Neural cell (in vitro differentiated cells): Measurements from ENCODE around the gene FN1. TPM values are rescaled to one million over a fixed set of nuclear protein-coding genes. Genes with fewer than 3 reads are reported as not detected.
A peak's percentile ranks its signal among the peaks of the same experiment; 100 is the strongest.

ENCODE experiments used
- H2AFZ ChIP-seq: fragments of 200-600, 300-800 bp; sonication (generic), shearing (Covaris generic); 2 replicates; pipeline ENCODE4 v1.6.0; 2014; ENCODE audit warnings: low read depth, mild to moderate bottlenecking, antibody characterized with exemption, low read length, moderate library complexity
- H3F3A ChIP-seq: fragments of 200-600 bp; shearing (Covaris generic); 2 replicates; pipeline ENCODE4 v1.6.1; 2016; ENCODE audit warnings: mild to moderate bottlenecking, moderate library complexity, mixed read lengths, antibody characterized with exemption, low read length; ENCODE audit not compliant: insufficient read depth, poor library complexity, severe bottlenecking
- H3K27ac ChIP-seq: fragments of 200-600, 300-800 bp; sonication (generic), shearing (Covaris generic); 2 replicates; pipeline ENCODE4 v1.5.1; 2014; ENCODE audit warnings: mild to moderate bottlenecking, low read length, moderate library complexity
- H3K27me3 ChIP-seq: fragments of 300-800, 200-600 bp; sonication (generic), shearing (Covaris generic); 2 replicates; pipeline ENCODE4 v1.6.0; 2014; ENCODE audit warnings: mild to moderate bottlenecking, low read depth, low read length, moderate library complexity; ENCODE audit not compliant: insufficient read depth
- H3K36me3 ChIP-seq: fragments of 300-800, 200-600 bp; sonication (generic), shearing (Covaris generic); 2 replicates; pipeline ENCODE4 v1.5.1; 2014; ENCODE audit warnings: mild to moderate bottlenecking, antibody characterized with exemption, low read length, moderate library complexity; ENCODE audit not compliant: insufficient read depth
- H3K4me2 ChIP-seq: fragments of 300-800, 200-600 bp; sonication (generic), shearing (Covaris generic); 2 replicates; pipeline ENCODE4 v1.6.0; 2014; ENCODE audit warnings: mild to moderate bottlenecking, low read length
- H3K4me3 ChIP-seq: fragments of 300-800, 200-600 bp; sonication (generic), shearing (Covaris generic); 2 replicates; pipeline ENCODE4 v1.5.1; 2014; ENCODE audit warnings: mild to moderate bottlenecking, low read length, moderate library complexity
- H3K79me2 ChIP-seq: fragments of 200-600 bp; shearing (Covaris generic); replicated peaks from 2 replicates; pipeline ENCODE4 v1.6.0; 2014; ENCODE audit warnings: mild to moderate bottlenecking, low read length, moderate library complexity; ENCODE audit not compliant: insufficient read depth
- H3K9ac ChIP-seq: fragments of 300-800, 200-600 bp; sonication (generic), shearing (Covaris generic); 2 replicates; pipeline ENCODE4 v1.6.1; 2016; ENCODE audit warnings: mild to moderate bottlenecking, low read length, mixed read lengths
- H3K9me2 ChIP-seq: fragments of 200-600 bp; shearing (Covaris generic); 2 replicates; pipeline ENCODE4 v1.6.1; 2016; ENCODE audit warnings: mild to moderate bottlenecking, low read length, mixed read lengths; ENCODE audit not compliant: insufficient read depth
- H3K9me3 ChIP-seq: fragments of 200-600, 300-800 bp; sonication (generic), shearing (Covaris generic); 2 replicates; pipeline ENCODE4 v1.6.1; 2016; ENCODE audit warnings: mild to moderate bottlenecking, mixed run types, low read length, moderate library complexity, mixed read lengths
- H4K20me1 ChIP-seq: fragments of 200-600 bp; shearing (Covaris generic); 2 replicates; pipeline ENCODE4 v1.6.1; 2016; ENCODE audit warnings: mild to moderate bottlenecking, mixed run types; ENCODE audit not compliant: insufficient read depth
- EP300 ChIP-seq: fragments of 450-650 bp; conservative IDR thresholded peaks from 2 replicates; pipeline ENCODE4 v1.6.1; 2014; ENCODE audit warnings: antibody characterized with exemption, mild to moderate bottlenecking, moderate library complexity; ENCODE audit not compliant: poor library complexity, severe bottlenecking
- EZH2 ChIP-seq: fragments of 200-600, 300-800 bp; shearing (Covaris generic), sonication (generic); IDR thresholded peaks from 2 replicates; pipeline ENCODE4 v1.6.1; 2014; ENCODE audit warnings: antibody characterized with exemption, low read length, borderline replicate concordance, mild to moderate bottlenecking; ENCODE audit not compliant: insufficient read depth, poor library complexity, severe bottlenecking
- MXI1 ChIP-seq: fragments of 450-650 bp; conservative IDR thresholded peaks from 2 replicates; pipeline ENCODE4 v1.6.1; 2014; ENCODE audit warnings: antibody characterized with exemption, mild to moderate bottlenecking; ENCODE audit not compliant: poor library complexity, severe bottlenecking
- POLR2AphosphoS5 ChIP-seq: IDR thresholded peaks from 2 replicates; pipeline ENCODE4 v1.6.1; 2012
- RAD21 ChIP-seq: fragments of 450-650 bp; conservative IDR thresholded peaks from 2 replicates; pipeline ENCODE4 v1.6.1; 2014; ENCODE audit warnings: antibody characterized with exemption, mild to moderate bottlenecking, moderate library complexity
- SMC3 ChIP-seq: fragments of 450-650 bp; conservative IDR thresholded peaks from 2 replicates; pipeline ENCODE4 v1.6.1; 2014; ENCODE audit warnings: antibody characterized with exemption, mild to moderate bottlenecking, moderate library complexity; ENCODE audit not compliant: poor library complexity
- TAF1 ChIP-seq: IDR thresholded peaks from 2 replicates; pipeline ENCODE4 v1.6.1; 2012; ENCODE audit warnings: low read depth
- polyA plus RNA-seq: library from polyadenylated mRNA; depleted of rRNA; stranded (reverse); fragments of >200 nt; gene quantifications from 2 replicates; pipeline ENCODE4 v1.2.3, GENCODE V29; 2014
- TF ChIP-seq, protein P1 (sequence below): IDR thresholded peaks from 2 replicates; pipeline ENCODE4 v1.6.1; 2012; ENCODE audit warnings: borderline replicate concordance
- TF ChIP-seq, protein P2 (sequence below): fragments of 450-650 bp; IDR thresholded peaks from 2 replicates; pipeline ENCODE4 v1.5.1; 2014; ENCODE audit warnings: antibody characterized with exemption, mild to moderate bottlenecking, moderate library complexity; ENCODE audit not compliant: poor library complexity, severe bottlenecking

The FN1 gene
- polyA plus RNA-seq, 1 donor from 2014 or later: 0.93 TPM

DNA sequence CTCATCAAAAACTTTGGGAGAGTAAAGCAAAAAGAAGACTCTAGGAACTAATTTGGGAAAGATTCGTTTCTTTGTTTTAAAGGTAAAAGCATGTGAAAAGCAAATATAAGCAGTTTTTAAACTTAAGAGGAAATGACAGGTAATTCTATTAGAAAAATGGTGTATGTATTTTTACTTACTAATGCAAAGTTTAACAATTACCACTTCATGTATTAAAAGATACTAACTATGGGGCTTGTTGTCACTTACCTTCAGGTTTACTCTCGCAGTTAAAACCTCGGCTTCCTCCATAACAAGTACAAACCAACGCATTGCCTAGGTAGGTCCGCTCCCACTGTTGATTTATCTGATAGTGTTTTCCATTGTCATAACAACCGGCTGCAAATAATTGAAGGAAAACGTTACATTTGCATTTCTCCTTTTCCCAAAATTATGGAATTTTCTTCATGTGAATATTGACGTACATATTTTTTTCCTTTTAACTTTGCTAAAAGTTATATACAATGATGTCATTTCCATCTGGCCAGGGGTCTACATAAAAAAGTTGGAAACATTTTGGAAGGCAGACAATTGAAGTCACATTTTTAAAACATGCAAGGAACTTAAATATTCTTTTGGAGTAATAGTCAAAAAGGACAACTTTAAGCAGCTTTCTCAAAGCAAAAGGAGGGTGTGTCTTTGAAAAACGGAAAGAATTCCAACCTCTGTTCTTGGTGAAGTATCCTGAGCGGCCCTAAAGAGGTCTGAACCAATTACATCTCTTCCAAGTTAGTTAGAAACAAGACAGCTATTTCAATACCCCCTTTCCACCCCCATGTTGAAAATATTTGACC is 1.2 kb downstream of the FN1 start:
- no peaks in the 10 kb centered on the region for H3K36me3 ChIP-seq
- peaks cover 29% of the 10 kb centered on the region for H3K27me3 ChIP-seq
- no peaks in the 10 kb centered on the region for H3F3A ChIP-seq
- H3K9me2 ChIP-seq: no peaks in the 10 kb centered on the region
- H3K27ac ChIP-seq: no peak overlapping the region
- no peak overlapping the region for H3K9ac ChIP-seq
- H3K79me2 ChIP-seq: no peaks in the 10 kb centered on the region
- H3K4me3 ChIP-seq: peak overlapping the region; percentile 74
- H4K20me1 ChIP-seq: no peaks in the 10 kb centered on the region
- TF ChIP-seq, protein P1, sequence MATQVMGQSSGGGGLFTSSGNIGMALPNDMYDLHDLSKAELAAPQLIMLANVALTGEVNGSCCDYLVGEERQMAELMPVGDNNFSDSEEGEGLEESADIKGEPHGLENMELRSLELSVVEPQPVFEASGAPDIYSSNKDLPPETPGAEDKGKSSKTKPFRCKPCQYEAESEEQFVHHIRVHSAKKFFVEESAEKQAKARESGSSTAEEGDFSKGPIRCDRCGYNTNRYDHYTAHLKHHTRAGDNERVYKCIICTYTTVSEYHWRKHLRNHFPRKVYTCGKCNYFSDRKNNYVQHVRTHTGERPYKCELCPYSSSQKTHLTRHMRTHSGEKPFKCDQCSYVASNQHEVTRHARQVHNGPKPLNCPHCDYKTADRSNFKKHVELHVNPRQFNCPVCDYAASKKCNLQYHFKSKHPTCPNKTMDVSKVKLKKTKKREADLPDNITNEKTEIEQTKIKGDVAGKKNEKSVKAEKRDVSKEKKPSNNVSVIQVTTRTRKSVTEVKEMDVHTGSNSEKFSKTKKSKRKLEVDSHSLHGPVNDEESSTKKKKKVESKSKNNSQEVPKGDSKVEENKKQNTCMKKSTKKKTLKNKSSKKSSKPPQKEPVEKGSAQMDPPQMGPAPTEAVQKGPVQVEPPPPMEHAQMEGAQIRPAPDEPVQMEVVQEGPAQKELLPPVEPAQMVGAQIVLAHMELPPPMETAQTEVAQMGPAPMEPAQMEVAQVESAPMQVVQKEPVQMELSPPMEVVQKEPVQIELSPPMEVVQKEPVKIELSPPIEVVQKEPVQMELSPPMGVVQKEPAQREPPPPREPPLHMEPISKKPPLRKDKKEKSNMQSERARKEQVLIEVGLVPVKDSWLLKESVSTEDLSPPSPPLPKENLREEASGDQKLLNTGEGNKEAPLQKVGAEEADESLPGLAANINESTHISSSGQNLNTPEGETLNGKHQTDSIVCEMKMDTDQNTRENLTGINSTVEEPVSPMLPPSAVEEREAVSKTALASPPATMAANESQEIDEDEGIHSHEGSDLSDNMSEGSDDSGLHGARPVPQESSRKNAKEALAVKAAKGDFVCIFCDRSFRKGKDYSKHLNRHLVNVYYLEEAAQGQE: no peak
- TF ChIP-seq EZH2 (no peak), POLR2AphosphoS5 (no peak), SMC3 (no peak), EP300 (no peak), TAF1 (no peak), RAD21 (no peak), MXI1 (no peak)
- TF ChIP-seq, protein P2, sequence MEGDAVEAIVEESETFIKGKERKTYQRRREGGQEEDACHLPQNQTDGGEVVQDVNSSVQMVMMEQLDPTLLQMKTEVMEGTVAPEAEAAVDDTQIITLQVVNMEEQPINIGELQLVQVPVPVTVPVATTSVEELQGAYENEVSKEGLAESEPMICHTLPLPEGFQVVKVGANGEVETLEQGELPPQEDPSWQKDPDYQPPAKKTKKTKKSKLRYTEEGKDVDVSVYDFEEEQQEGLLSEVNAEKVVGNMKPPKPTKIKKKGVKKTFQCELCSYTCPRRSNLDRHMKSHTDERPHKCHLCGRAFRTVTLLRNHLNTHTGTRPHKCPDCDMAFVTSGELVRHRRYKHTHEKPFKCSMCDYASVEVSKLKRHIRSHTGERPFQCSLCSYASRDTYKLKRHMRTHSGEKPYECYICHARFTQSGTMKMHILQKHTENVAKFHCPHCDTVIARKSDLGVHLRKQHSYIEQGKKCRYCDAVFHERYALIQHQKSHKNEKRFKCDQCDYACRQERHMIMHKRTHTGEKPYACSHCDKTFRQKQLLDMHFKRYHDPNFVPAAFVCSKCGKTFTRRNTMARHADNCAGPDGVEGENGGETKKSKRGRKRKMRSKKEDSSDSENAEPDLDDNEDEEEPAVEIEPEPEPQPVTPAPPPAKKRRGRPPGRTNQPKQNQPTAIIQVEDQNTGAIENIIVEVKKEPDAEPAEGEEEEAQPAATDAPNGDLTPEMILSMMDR: no peak
- no peak overlapping the region for H2AFZ ChIP-seq
- H3K4me2 ChIP-seq: no peak overlapping the region
- H3K9me3 ChIP-seq: no peaks in the 10 kb centered on the region

DNA sequence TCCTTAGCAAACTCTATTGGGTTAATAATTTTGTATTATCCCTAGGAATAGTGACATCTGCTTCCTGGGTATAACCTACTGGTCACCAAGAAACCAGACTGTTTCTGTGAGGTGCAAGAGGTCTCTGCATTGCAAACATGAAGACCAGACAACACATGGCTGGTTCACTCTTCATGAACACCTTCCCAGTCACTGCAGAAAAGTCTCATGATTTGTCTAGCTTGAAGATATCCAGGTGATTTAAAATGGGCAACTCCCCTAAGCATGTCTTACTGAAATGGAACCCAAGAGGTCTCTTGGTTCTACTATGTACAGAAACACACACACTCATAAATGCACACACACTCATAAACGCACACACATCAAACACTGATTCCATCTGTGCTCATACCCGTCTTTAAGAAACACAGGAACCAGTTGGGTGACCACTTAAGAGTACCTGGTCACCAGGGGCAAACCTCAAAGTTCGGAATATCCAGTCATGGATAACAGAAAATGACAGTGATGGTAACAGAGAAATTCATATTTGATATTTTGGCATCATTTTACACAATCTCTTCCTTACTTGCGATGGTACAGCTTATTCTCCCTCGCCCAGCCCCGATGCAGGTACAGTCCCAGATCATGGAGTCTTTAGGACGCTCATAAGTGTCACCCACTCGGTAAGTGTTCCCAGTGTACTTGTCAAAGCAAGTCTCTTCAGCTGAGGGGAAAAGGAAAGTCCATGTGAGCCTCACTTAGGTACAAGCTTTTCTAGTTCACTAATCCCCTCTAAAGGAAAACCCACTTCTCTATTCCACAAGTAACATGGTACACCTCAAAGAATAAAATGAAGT is 2.9 kb downstream of the FN1 start:
- Histone ChIP-seq H2AFZ (no peak overlapping the region), H3K27ac (no peak overlapping the region), H3K79me2 (no peaks in the 10 kb centered on the region), H3F3A (no peaks in the 10 kb centered on the region), H3K9me2 (no peaks in the 10 kb centered on the region), H4K20me1 (no peaks in the 10 kb centered on the region), H3K36me3 (no peaks in the 10 kb centered on the region), H3K27me3 (peaks cover 29% of the 10 kb centered on the region), H3K9ac (no peak overlapping the region), H3K4me2 (no peak overlapping the region), H3K4me3 (no peak overlapping the region), H3K9me3 (no peaks in the 10 kb centered on the region)
- TF ChIP-seq POLR2AphosphoS5 (no peak), SMC3 (no peak), EP300 (no peak), EZH2 (no peak), RAD21 (no peak), TAF1 (no peak), MXI1 (no peak)
- TF ChIP-seq, protein P1: no peak
- TF ChIP-seq, protein P2: no peak
